SK-N-SH treated with all-trans-retinoic acid at 6 μM for 48 hours (cell line): ENCODE results near the gene B4GALT2.

Experiments
- ATAC-seq: fragments of 200-7000 bp; cut with Tn5 transposase; 3 replicates; pipeline ENCODE4 v1.9.1; 2020; ENCODE audit warnings: mild to moderate bottlenecking, moderate library complexity
- BACH2 ChIP-seq: fragments of 250-450 bp; sonication (Bioruptor Pico); IDR thresholded peaks from 2 replicates; pipeline ENCODE4 v1.9.0; 2021; ENCODE audit warnings: mild to moderate bottlenecking, borderline replicate concordance
- CSDC2 ChIP-seq: fragments of 250-450 bp; sonication (Bioruptor Pico); IDR thresholded peaks from 2 replicates; pipeline ENCODE4 v1.5.0; 2020; ENCODE audit warnings: mild to moderate bottlenecking, moderate library complexity
- ESRRG ChIP-seq: fragments of 250-450 bp; sonication (Bioruptor Pico); IDR thresholded peaks from 2 replicates; pipeline ENCODE4 v1.6.1; 2021; ENCODE audit warnings: mild to moderate bottlenecking
- GLIS3 ChIP-seq: fragments of 250-450 bp; sonication (Bioruptor Pico); IDR thresholded peaks from 2 replicates; pipeline ENCODE4 v1.5.0; 2020; ENCODE audit warnings: mild to moderate bottlenecking, moderate library complexity
- ISL1 ChIP-seq: fragments of 250-450 bp; sonication (Bioruptor Pico); IDR thresholded peaks from 2 replicates; pipeline ENCODE4 v2.1.2; 2022; ENCODE audit warnings: mild to moderate bottlenecking, moderate library complexity
- OSR1 ChIP-seq: fragments of 250-450 bp; sonication (Bioruptor Pico); IDR thresholded peaks from 2 replicates; pipeline ENCODE4 v1.8.0; 2022; ENCODE audit warnings: moderate library complexity, mild to moderate bottlenecking, inconsistent platforms
- RARB ChIP-seq: fragments of 250-450 bp; sonication (Bioruptor Pico); IDR thresholded peaks from 2 replicates; pipeline ENCODE4 v1.8.0; 2021; ENCODE audit warnings: mild to moderate bottlenecking, moderate library complexity
- SNAI2 ChIP-seq: fragments of 250-450 bp; sonication (Bioruptor Pico); IDR thresholded peaks from 2 replicates; pipeline ENCODE4 v1.5.0; 2020; ENCODE audit warnings: mild to moderate bottlenecking, moderate library complexity
- TCF4 ChIP-seq: fragments of 250-450 bp; sonication (Bioruptor Pico); IDR thresholded peaks from 2 replicates; pipeline ENCODE4 v1.8.0; 2021; ENCODE audit warnings: mild to moderate bottlenecking, moderate library complexity, borderline replicate concordance
- TOX ChIP-seq: fragments of 250-450 bp; sonication (Bioruptor Pico); IDR thresholded peaks from 2 replicates; pipeline ENCODE4 v1.8.0; 2021; ENCODE audit warnings: mild to moderate bottlenecking, moderate library complexity, borderline replicate concordance
- ZC3H10 ChIP-seq: fragments of 250-450 bp; sonication (Bioruptor Pico); IDR thresholded peaks from 2 replicates; pipeline ENCODE4 v1.5.1; 2021; ENCODE audit warnings: mild to moderate bottlenecking, moderate library complexity
- ZFP30 ChIP-seq: fragments of 450-650 bp; formaldehyde crosslinking; IDR thresholded peaks from 2 replicates; pipeline ENCODE4 v1.5.0; 2022; ENCODE audit warnings: mild to moderate bottlenecking, moderate library complexity
- ZNF565 ChIP-seq: fragments of 450-650 bp; formaldehyde crosslinking; conservative IDR thresholded peaks from 2 replicates; pipeline ENCODE4 v1.5.0; 2020; ENCODE audit warnings: low read depth, mild to moderate bottlenecking, moderate library complexity
- ZNF70 ChIP-seq: fragments of 450-650 bp; formaldehyde crosslinking; IDR thresholded peaks from 2 replicates; pipeline ENCODE4 v1.5.0; 2020; ENCODE audit warnings: mild to moderate bottlenecking, moderate library complexity
- ZNF8 ChIP-seq: fragments of 450-650 bp; formaldehyde crosslinking; IDR thresholded peaks from 2 replicates; pipeline ENCODE4 v1.5.0; 2020; ENCODE audit warnings: mild to moderate bottlenecking, moderate library complexity
- TF ChIP-seq, protein P1 (sequence below): fragments of 250-450 bp; sonication (Bioruptor Pico); IDR thresholded peaks from 2 replicates; pipeline ENCODE4 v1.8.0; 2021; ENCODE audit warnings: low read depth, mild to moderate bottlenecking, moderate library complexity, borderline replicate concordance
- TF ChIP-seq, protein P2 (sequence below): fragments of 250-450 bp; sonication (Bioruptor Pico); IDR thresholded peaks from 2 replicates; pipeline ENCODE4 v1.8.0; 2020; ENCODE audit warnings: mild to moderate bottlenecking, moderate library complexity, borderline replicate concordance
- TF ChIP-seq, protein P3 (sequence below): fragments of 250-450 bp; sonication (Bioruptor Pico); IDR thresholded peaks from 2 replicates; pipeline ENCODE4 v1.5.0; 2020; ENCODE audit warnings: mild to moderate bottlenecking, moderate library complexity
- TF ChIP-seq, protein P4 (sequence below): fragments of 250-450 bp; sonication (Bioruptor Pico); IDR thresholded peaks from 2 replicates; pipeline ENCODE4 v1.5.1; 2021; ENCODE audit warnings: mild to moderate bottlenecking, moderate library complexity

Gene B4GALT2

DNA sequence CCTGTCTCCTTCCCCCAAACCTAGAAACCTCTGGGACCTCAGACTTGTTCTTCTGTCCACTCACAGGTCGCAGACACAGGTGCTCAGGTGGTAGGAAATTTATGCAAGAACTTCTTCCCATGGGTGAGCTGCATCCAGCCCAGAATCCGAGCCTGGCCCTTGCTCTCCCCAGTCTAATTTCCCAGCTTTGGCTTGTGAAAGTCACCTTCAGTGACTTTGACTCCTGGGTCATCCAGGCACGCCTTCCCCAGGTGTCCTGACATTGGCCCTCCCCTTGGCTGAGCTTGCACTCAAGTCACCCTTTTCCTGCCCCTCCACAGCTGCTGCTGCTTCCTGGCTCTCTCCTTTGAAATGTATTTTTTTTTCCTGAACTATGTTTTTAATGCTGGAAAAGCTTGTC, 25.6 kb upstream of the B4GALT2 start:
- ATAC-seq: no peak
- TF ChIP-seq GLIS3 (CRISPR knock-in tag): no peak
- TF ChIP-seq, protein P1, sequence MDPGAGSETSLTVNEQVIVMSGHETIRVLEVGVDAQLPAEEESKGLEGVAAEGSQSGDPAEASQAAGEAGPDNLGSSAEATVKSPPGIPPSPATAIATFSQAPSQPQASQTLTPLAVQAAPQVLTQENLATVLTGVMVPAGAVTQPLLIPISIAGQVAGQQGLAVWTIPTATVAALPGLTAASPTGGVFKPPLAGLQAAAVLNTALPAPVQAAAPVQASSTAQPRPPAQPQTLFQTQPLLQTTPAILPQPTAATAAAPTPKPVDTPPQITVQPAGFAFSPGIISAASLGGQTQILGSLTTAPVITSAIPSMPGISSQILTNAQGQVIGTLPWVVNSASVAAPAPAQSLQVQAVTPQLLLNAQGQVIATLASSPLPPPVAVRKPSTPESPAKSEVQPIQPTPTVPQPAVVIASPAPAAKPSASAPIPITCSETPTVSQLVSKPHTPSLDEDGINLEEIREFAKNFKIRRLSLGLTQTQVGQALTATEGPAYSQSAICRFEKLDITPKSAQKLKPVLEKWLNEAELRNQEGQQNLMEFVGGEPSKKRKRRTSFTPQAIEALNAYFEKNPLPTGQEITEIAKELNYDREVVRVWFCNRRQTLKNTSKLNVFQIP (CRISPR knock-in tag): no peak
- TF ChIP-seq ZNF70: no peak
- no peak for TF ChIP-seq TCF4 (CRISPR knock-in tag)
- TF ChIP-seq, protein P2, sequence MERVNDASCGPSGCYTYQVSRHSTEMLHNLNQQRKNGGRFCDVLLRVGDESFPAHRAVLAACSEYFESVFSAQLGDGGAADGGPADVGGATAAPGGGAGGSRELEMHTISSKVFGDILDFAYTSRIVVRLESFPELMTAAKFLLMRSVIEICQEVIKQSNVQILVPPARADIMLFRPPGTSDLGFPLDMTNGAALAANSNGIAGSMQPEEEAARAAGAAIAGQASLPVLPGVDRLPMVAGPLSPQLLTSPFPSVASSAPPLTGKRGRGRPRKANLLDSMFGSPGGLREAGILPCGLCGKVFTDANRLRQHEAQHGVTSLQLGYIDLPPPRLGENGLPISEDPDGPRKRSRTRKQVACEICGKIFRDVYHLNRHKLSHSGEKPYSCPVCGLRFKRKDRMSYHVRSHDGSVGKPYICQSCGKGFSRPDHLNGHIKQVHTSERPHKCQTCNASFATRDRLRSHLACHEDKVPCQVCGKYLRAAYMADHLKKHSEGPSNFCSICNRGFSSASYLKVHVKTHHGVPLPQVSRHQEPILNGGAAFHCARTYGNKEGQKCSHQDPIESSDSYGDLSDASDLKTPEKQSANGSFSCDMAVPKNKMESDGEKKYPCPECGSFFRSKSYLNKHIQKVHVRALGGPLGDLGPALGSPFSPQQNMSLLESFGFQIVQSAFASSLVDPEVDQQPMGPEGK (CRISPR knock-in tag): no peak
- no peak for TF ChIP-seq ZNF565
- TF ChIP-seq ISL1 (CRISPR knock-in tag): no peak
- no peak for TF ChIP-seq CSDC2 (CRISPR knock-in tag)
- no peak for TF ChIP-seq ZFP30 (CRISPR knock-in tag)
- TF ChIP-seq, protein P3, sequence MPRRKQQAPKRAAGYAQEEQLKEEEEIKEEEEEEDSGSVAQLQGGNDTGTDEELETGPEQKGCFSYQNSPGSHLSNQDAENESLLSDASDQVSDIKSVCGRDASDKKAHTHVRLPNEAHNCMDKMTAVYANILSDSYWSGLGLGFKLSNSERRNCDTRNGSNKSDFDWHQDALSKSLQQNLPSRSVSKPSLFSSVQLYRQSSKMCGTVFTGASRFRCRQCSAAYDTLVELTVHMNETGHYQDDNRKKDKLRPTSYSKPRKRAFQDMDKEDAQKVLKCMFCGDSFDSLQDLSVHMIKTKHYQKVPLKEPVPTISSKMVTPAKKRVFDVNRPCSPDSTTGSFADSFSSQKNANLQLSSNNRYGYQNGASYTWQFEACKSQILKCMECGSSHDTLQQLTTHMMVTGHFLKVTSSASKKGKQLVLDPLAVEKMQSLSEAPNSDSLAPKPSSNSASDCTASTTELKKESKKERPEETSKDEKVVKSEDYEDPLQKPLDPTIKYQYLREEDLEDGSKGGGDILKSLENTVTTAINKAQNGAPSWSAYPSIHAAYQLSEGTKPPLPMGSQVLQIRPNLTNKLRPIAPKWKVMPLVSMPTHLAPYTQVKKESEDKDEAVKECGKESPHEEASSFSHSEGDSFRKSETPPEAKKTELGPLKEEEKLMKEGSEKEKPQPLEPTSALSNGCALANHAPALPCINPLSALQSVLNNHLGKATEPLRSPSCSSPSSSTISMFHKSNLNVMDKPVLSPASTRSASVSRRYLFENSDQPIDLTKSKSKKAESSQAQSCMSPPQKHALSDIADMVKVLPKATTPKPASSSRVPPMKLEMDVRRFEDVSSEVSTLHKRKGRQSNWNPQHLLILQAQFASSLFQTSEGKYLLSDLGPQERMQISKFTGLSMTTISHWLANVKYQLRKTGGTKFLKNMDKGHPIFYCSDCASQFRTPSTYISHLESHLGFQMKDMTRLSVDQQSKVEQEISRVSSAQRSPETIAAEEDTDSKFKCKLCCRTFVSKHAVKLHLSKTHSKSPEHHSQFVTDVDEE (CRISPR knock-in tag): no peak
- TF ChIP-seq ZC3H10 (CRISPR knock-in tag): no peak
- TF ChIP-seq, protein P4, sequence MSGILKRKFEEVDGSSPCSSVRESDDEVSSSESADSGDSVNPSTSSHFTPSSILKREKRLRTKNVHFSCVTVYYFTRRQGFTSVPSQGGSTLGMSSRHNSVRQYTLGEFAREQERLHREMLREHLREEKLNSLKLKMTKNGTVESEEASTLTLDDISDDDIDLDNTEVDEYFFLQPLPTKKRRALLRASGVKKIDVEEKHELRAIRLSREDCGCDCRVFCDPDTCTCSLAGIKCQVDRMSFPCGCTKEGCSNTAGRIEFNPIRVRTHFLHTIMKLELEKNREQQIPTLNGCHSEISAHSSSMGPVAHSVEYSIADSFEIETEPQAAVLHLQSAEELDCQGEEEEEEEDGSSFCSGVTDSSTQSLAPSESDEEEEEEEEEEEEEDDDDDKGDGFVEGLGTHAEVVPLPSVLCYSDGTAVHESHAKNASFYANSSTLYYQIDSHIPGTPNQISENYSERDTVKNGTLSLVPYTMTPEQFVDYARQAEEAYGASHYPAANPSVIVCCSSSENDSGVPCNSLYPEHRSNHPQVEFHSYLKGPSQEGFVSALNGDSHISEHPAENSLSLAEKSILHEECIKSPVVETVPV (CRISPR knock-in tag): no peak
- no peak for TF ChIP-seq BACH2
- TF ChIP-seq OSR1: no peak
- TF ChIP-seq TOX: no peak
- no peak for TF ChIP-seq ESRRG (CRISPR knock-in tag)
- TF ChIP-seq SNAI2 (CRISPR knock-in tag): no peak

DNA sequence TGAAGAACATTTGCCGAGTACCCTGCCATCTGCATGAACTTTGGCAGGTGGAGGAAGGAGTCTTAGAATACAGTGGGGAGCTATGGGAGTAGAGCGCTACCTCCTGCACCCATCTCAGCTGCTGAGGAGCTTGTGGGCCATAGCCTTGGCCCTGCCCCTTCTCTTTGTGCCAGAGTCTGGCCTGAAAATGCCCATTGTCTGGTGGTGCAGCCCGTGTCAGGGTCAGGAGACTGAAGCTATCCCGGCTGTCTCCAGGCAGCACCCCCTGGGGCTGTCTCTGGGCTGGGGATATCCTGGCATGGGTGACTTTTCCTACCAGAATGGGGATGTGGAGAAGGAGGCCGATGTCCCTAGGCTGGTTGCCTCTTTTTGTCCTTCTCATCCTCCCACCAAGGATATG, 25.0 kb upstream of the B4GALT2 start:
- TF ChIP-seq TCF4 (CRISPR knock-in tag) (no peak), ZNF565 (no peak), ZNF8 (no peak), ZFP30 (CRISPR knock-in tag) (no peak), ISL1 (CRISPR knock-in tag) (no peak), CSDC2 (CRISPR knock-in tag) (no peak)
- TF ChIP-seq, protein P4 (CRISPR knock-in tag): no peak
- TF ChIP-seq, protein P3 (CRISPR knock-in tag): no peak
- ATAC-seq: no peak

DNA sequence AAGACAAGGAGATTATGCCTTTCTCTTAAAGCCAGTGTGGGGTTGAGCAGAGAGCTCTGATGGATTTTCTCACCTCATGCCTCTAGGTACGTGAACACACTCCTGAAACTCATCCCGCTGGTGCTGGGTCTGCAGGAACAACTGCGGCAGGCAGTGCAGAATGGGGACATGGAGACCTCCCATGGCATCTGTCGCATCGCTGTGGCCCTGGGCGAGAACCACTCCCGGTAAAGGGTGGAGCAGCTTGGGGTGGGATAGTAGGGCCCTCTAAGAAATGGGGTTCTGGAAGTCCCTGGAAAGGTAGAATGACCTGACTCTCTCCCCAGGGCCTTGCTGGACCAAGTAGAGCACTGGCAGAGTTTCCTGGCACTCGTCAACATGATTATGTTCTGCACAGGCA, 22.8 kb upstream of the B4GALT2 start:
- ATAC-seq: no peak
- TF ChIP-seq ZNF70 (no peak), RARB (CRISPR knock-in tag) (no peak)
